Keratinocyte (primary cell): ENCODE results near the gene HSP90AB1. TPM values are rescaled to one million over a fixed set of nuclear protein-coding genes. Genes with fewer than 3 reads are reported as not detected.

Source experiments
- DNase-seq: peaks from one replicate; pipeline ENCODE4 v3.0.0-alpha.2; 2011; ENCODE audit warnings: low read depth, missing footprints, low spot score
- FAIRE-seq: peaks from 2 replicates; lab custom pipeline; 2011; peaks lifted over from hg19 to GRCh38; lab: Jason Lieb, UNC
- H2AFZ ChIP-seq: 2 replicates; pipeline ENCODE4 v1.6.0; 2012; ENCODE audit warnings: low read length, control low read depth, inconsistent platforms; ENCODE audit not compliant: control insufficient read depth
- H3K27ac ChIP-seq: 2 replicates; pipeline ENCODE4 v1.5.1; 2011; ENCODE audit warnings: low read length; ENCODE audit not compliant: control insufficient read depth, insufficient read depth
- H3K27me3 ChIP-seq: 3 replicates; pipeline ENCODE4 v1.6.0; 2011; ENCODE audit warnings: low read length; ENCODE audit not compliant: control insufficient read depth, insufficient read depth; ENCODE audit errors: extremely low read depth
- H3K36me3 ChIP-seq, 2 experiments: 2 replicates in 1 of 2; 3 replicates in 1 of 2; pipeline ENCODE4 v1.5.1; 2011; ENCODE audit warnings: low read length in 2 of 2, mild to moderate bottlenecking in 1 of 2; ENCODE audit not compliant: control insufficient read depth in 2 of 2, insufficient read depth in 2 of 2; ENCODE audit errors: extremely low read depth in 1 of 2
- H3K4me1 ChIP-seq: 3 replicates; pipeline ENCODE4 v1.5.1; 2011; ENCODE audit warnings: low read length; ENCODE audit not compliant: control insufficient read depth, insufficient read depth; ENCODE audit errors: extremely low read depth
- H3K4me2 ChIP-seq: 3 replicates; pipeline ENCODE4 v1.6.0; 2011; ENCODE audit warnings: low read depth, low read length; ENCODE audit not compliant: control insufficient read depth, insufficient read depth; ENCODE audit errors: extremely low read depth
- H3K4me3 ChIP-seq, 3 experiments: fragments of 200-600 bp in 1 of 3; sonication (generic) in 1 of 3; 2 replicates in 2 of 3; 3 replicates in 1 of 3; pipeline ENCODE4 v1.5.1; 2011 to 2016; ENCODE audit warnings: low read length in 3 of 3, mild to moderate bottlenecking in 3 of 3, control low read depth in 2 of 3, inconsistent platforms in 1 of 3, low read depth in 1 of 3, mixed read lengths in 1 of 3, mixed run types in 1 of 3, moderate library complexity in 1 of 3; ENCODE audit not compliant: control insufficient read depth in 2 of 3, insufficient read depth in 2 of 3; ENCODE audit errors: extremely low read depth in 1 of 3
- H3K79me2 ChIP-seq: 2 replicates; pipeline ENCODE4 v1.6.0; 2012; ENCODE audit warnings: low read length; ENCODE audit not compliant: control insufficient read depth, insufficient read depth
- H3K9ac ChIP-seq: 3 replicates; pipeline ENCODE4 v1.6.0; 2011; ENCODE audit warnings: low read length; ENCODE audit not compliant: control insufficient read depth, insufficient read depth; ENCODE audit errors: extremely low read depth
- H3K9me1 ChIP-seq: 3 replicates; pipeline ENCODE4 v1.6.0; 2011; ENCODE audit warnings: low read length; ENCODE audit not compliant: control insufficient read depth, insufficient read depth; ENCODE audit errors: extremely low read depth
- H3K9me3 ChIP-seq: 2 replicates; pipeline ENCODE4 v1.5.1; 2012; ENCODE audit warnings: low read depth, low read length; ENCODE audit not compliant: control insufficient read depth
- H4K20me1 ChIP-seq: 3 replicates; pipeline ENCODE4 v1.6.0; 2011; ENCODE audit warnings: low read length; ENCODE audit not compliant: control insufficient read depth, insufficient read depth; ENCODE audit errors: extremely low read depth
- CTCF ChIP-seq, 3 experiments: IDR thresholded peaks in 1 of 3; conservative IDR thresholded peaks in 1 of 3; optimal IDR thresholded peaks in 1 of 3; 2 replicates in 2 of 3; 3 replicates in 1 of 3; pipeline versions ENCODE3 to v1.5.1; 2011; ENCODE audit warnings: low read length in 3 of 3, mild to moderate bottlenecking in 3 of 3, moderate library complexity in 2 of 3, control low read depth in 1 of 3, inconsistent platforms in 1 of 3; ENCODE audit not compliant: insufficient read depth in 2 of 3; ENCODE audit errors: extremely low read depth in 1 of 3
- EZH2 ChIP-seq: IDR thresholded peaks from one replicate; pipeline ENCODE4 v1.6.1; 2012; ENCODE audit warnings: inconsistent platforms, mild to moderate bottlenecking, low read length, moderate library complexity
- dilution Hi-C: fragments of 300-500 bp; cut with MboI; formaldehyde crosslinking; loops from one replicate; pipeline ENCODE4 v1.7.0; 2020; ENCODE audit warnings: low sequenced_read_pairs; ENCODE audit not compliant: extremely low pct_ligation_motif_present
- polyA plus RNA-seq, 5 experiments: library from polyadenylated mRNA; depleted of rRNA in 3 of 5; stranded (reverse) in 3 of 5; stranded (forward) in 1 of 5; unstranded in 1 of 5; fragments of >200 nt; gene quantifications; 1 replicate in 1 of 5; 2 replicates in 3 of 5; 3 replicates in 1 of 5; pipeline versions ENCODE4 v1.2.1 to v1.2.3, GENCODE V29; 2011 to 2012; ENCODE audit warnings: missing spikeins in 2 of 5, low read depth in 1 of 5, low replicate concordance in 1 of 5

HSP90AB1 gene
- polyA plus RNA-seq, 1 donor (not counting 4 experiments of a cell fraction or from before 2014, with no cell fraction given) = 1,089 TPM

- Histone ChIP-seq H3K9me3 (no peaks in the 10 kb centered on the region), H3K9me1 (peaks cover 2% of the 10 kb centered on the region), H2AFZ (no peak overlapping the region), H3K9ac (no peak overlapping the region), H3K36me3 (peaks cover 27 to 44% of the 10 kb centered on the region in 2 experiments), H3K79me2 (peaks cover 33% of the 10 kb centered on the region), H3K27ac (no peak overlapping the region), H4K20me1 (peaks cover 30% of the 10 kb centered on the region), H3K27me3 (no peaks in the 10 kb centered on the region), H3K4me1 (peaks cover 31% of the 10 kb centered on the region), H3K4me2 (no peak overlapping the region), H3K4me3 (no peak overlapping the region)
- DNase-seq (no peak), FAIRE-seq (no peak)
- no peak for TF ChIP-seq EZH2
- TF ChIP-seq CTCF (optimal IDR thresholded peaks at IDR 0.05 in 1 of 3, IDR thresholded peaks at IDR 0.05 in 1 of 3, conservative IDR thresholded peaks at IDR 0.05 in 1 of 3; ENCODE audit: extremely low read depth in 1 of 3, insufficient read depth in 2 of 3, low read length in 3 of 3) = no peak
- dilution Hi-C loops = no loop called here
These were observed 11.5 kb downstream of the HSP90AB1 start for GRCh38 chr6:44258325-44258863.

- H3K79me2 ChIP-seq = peaks cover 37% of the 10 kb centered on the region
These were observed 12.0 kb downstream of the HSP90AB1 start for GRCh38 chr6:44258921-44259320.

More at GRCh38 chr6:44258921-44259320, 12.0 kb downstream of the HSP90AB1 start:
- peaks cover 26 to 43% of the 10 kb centered on the region in 2 experiments for H3K36me3 ChIP-seq
- H3K27ac ChIP-seq = no peak overlapping the region
- H3K9ac ChIP-seq = no peak overlapping the region
- TF ChIP-seq EZH2 (no peak), CTCF (optimal IDR thresholded peaks at IDR 0.05 in 1 of 3, IDR thresholded peaks at IDR 0.05 in 1 of 3, conservative IDR thresholded peaks at IDR 0.05 in 1 of 3; ENCODE audit: extremely low read depth in 1 of 3, insufficient read depth in 2 of 3, low read length in 3 of 3) (no peak)
- H3K4me3 ChIP-seq = no peak overlapping the region
- peaks cover 2% of the 10 kb centered on the region for H3K9me1 ChIP-seq
- DNase-seq (no peak), FAIRE-seq (no peak)
- peaks cover 24% of the 10 kb centered on the region for H4K20me1 ChIP-seq
- dilution Hi-C loops = no loop called here
- H3K4me1 ChIP-seq = peaks cover 36% of the 10 kb centered on the region
- H2AFZ ChIP-seq = no peak overlapping the region
- no peak overlapping the region for H3K4me2 ChIP-seq
- no peaks in the 10 kb centered on the region for H3K27me3 ChIP-seq
- H3K9me3 ChIP-seq = no peaks in the 10 kb centered on the region
